ENCODE data around the gene ZNF574. TPM values are rescaled to one million over a fixed set of nuclear protein-coding genes. Genes with fewer than 3 reads are reported as not detected.

ZNF574 gene
- polyA plus RNA-seq, 3 donors, result 3.3 to 9.6 (median 4.9) TPM

DNA sequence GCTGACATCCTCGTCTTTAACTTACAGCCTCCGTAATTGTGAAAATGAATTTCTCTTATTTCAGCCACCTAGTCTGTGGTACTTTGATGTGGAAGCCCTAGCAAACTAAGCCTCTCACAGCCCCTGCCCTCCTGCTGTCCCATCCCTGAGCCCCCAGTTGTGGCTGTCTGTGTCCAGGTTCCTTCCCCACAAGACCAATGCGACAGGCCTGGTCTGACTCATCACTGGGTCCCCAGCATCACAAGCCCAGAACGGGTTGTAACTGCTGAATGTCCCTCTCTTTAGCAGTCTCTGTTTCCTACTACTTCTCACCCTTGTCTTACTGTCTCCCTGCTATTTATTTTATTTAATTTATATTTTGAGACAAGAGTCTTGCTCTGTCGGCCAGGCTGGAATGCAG is 50.6 kb downstream of the ZNF574 start:
- Histone ChIP-seq H3K9me3 (replicated peaks in 1 of 2; ENCODE audit: control insufficient read depth in 1 of 2, insufficient read depth in 1 of 2, low read length in 2 of 2) (no peaks in the 10 kb centered on the region), H3K4me1 (ENCODE audit: control insufficient read depth in 1 of 2, insufficient read depth in 2 of 2, low read length in 2 of 2) (peaks cover 95 to 100% of the 10 kb centered on the region in 2 donors), H3K36me3 (replicated peaks in 1 of 2; ENCODE audit: control insufficient read depth in 1 of 2, insufficient read depth in 2 of 2, low read length in 2 of 2) (peaks cover 4 to 38% of the 10 kb centered on the region in 2 donors), H3K9ac (ENCODE audit: insufficient read depth, low read length, poor library complexity, severe bottlenecking) (no peak overlapping the region), H3K27ac (ENCODE audit: low read depth in 1 of 2, low read length in 2 of 2) (peak overlapping the region in 1 of 2 donors; percentile 48), H3K27me3 (ENCODE audit: control insufficient read depth in 2 of 2, insufficient read depth in 2 of 2, low read length in 2 of 2) (no peaks in the 10 kb centered on the region), H4K20me1 (ENCODE audit: insufficient read depth, low read length) (peaks cover 69% of the 10 kb centered on the region), H2AFZ (ENCODE audit: insufficient read depth, low read depth, low read length, poor library complexity, severe bottlenecking) (no peak overlapping the region), H3K4me2 (replicated peaks; ENCODE audit: extremely low read depth, low read length, poor library complexity, severe bottlenecking) (peak overlapping the region; percentile 46), H3K79me2 (ENCODE audit: insufficient read depth, low read length) (peaks cover 97% of the 10 kb centered on the region), H3K4me3 (replicated peaks in 1 of 3; ENCODE audit: low read depth in 2 of 3, low read length in 3 of 3) (peak overlapping the region in 1 of 3 experiments; percentile 98)
- Mint-ChIP-seq H3K27ac (peak overlapping the region; percentile 1 to 82 (median 65)), H3K4me3 (peak overlapping the region in 1 of 2 donors; percentile 60), H3K27me3 (ENCODE audit: low read depth in 3 of 3) (peaks cover 0 to 5% (median 2%) of the 10 kb centered on the region in 3 donors), H3K36me3 (peaks cover 46 to 64% of the 10 kb centered on the region in 2 donors), H3K9me3 (no peaks in the 10 kb centered on the region), H3K4me1 (peaks cover 91% of the 10 kb centered on the region)
- WGBS (ENCODE audit: insufficient coverage), result 53% methylated on average over 3 of the region's 5 CpGs
- TF ChIP-seq, protein P1, sequence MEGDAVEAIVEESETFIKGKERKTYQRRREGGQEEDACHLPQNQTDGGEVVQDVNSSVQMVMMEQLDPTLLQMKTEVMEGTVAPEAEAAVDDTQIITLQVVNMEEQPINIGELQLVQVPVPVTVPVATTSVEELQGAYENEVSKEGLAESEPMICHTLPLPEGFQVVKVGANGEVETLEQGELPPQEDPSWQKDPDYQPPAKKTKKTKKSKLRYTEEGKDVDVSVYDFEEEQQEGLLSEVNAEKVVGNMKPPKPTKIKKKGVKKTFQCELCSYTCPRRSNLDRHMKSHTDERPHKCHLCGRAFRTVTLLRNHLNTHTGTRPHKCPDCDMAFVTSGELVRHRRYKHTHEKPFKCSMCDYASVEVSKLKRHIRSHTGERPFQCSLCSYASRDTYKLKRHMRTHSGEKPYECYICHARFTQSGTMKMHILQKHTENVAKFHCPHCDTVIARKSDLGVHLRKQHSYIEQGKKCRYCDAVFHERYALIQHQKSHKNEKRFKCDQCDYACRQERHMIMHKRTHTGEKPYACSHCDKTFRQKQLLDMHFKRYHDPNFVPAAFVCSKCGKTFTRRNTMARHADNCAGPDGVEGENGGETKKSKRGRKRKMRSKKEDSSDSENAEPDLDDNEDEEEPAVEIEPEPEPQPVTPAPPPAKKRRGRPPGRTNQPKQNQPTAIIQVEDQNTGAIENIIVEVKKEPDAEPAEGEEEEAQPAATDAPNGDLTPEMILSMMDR (IDR thresholded peaks at IDR 0.05), result no peak
- peak in 2 of 3 donors; percentile 54 to 71 for DNase-seq
- intact Hi-C loops (cut with micrococcal nuclease), result loop anchor here in 1 of 2 donors (10.0 kb wide), 1 partner anchor 268 kb away; the partner anchor contains the start of gene CNFN

DNA sequence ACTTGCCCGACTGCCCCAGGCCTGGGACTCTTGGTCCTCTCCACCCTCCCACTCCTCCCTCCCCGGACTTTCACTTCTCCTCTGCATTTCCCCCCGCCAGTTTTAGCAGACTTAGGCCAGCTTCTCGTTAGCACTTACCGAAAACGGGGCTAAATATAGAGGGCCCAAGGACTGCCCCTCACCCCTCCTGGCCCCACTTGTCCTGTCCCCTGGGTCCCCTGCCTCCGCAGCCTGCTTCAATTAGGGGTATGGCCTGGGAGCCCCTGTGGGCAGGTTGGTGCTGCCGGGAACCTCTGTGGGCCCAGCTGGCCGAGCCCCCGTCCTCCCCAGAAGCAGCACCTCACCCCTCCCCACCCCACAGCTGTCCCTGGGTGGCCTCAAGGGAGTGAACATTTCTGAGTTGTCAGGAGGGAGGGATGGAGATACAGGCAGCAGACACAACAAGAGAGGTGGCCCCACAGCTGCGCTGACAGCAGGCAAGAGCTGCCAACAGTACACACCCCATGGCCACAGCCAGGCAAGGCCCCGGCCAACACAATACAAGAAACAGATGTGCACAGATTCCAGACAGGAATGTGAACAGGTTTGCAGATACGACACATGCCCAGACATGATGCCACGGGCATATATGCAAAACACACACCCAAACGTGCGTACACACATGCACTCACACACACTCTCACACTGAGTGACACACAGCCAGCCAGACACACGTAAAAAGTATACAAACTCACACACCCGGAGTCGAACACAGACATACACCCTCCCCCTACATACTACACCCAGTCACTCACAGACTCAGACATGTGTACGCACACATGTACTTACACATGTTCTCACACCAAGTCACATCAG is 53.7 kb downstream of the ZNF574 start:
- Histone ChIP-seq H3K79me2 (ENCODE audit: insufficient read depth, low read length) (peaks cover 83% of the 10 kb centered on the region), H3K4me3 (replicated peaks in 1 of 3; ENCODE audit: low read depth in 2 of 3, low read length in 3 of 3) (peak overlapping the region; percentile 86 to 98 (median 97)), H3K9ac (ENCODE audit: insufficient read depth, low read length, poor library complexity, severe bottlenecking) (peak overlapping the region; percentile 76), H3K9me3 (replicated peaks in 1 of 2; ENCODE audit: control insufficient read depth in 1 of 2, insufficient read depth in 1 of 2, low read length in 2 of 2) (no peaks in the 10 kb centered on the region), H3K4me2 (replicated peaks; ENCODE audit: extremely low read depth, low read length, poor library complexity, severe bottlenecking) (peak overlapping the region; percentile 94), H3K4me1 (ENCODE audit: control insufficient read depth in 1 of 2, insufficient read depth in 2 of 2, low read length in 2 of 2) (peaks cover 79 to 98% of the 10 kb centered on the region in 2 donors), H3K27me3 (ENCODE audit: control insufficient read depth in 2 of 2, insufficient read depth in 2 of 2, low read length in 2 of 2) (no peaks in the 10 kb centered on the region), H3K36me3 (replicated peaks in 1 of 2; ENCODE audit: control insufficient read depth in 1 of 2, insufficient read depth in 2 of 2, low read length in 2 of 2) (peaks cover 4 to 15% of the 10 kb centered on the region in 2 donors), H2AFZ (ENCODE audit: insufficient read depth, low read depth, low read length, poor library complexity, severe bottlenecking) (peak overlapping the region; percentile 41), H3K27ac (ENCODE audit: low read depth in 1 of 2, low read length in 2 of 2) (peak overlapping the region; percentile 85 to 89), H4K20me1 (ENCODE audit: insufficient read depth, low read length) (peaks cover 89% of the 10 kb centered on the region)
- Mint-ChIP-seq H3K36me3 (peaks cover 34 to 49% of the 10 kb centered on the region in 2 donors), H3K4me1 (peaks cover 83% of the 10 kb centered on the region), H3K9me3 (no peaks in the 10 kb centered on the region), H3K4me3 (peak overlapping the region; percentile 98 to 99), H3K27ac (peak overlapping the region; percentile 83 to 96 (median 92)), H3K27me3 (ENCODE audit: low read depth in 3 of 3) (peaks cover 0 to 6% (median 2%) of the 10 kb centered on the region in 3 donors)
- TF ChIP-seq, protein P1 (IDR thresholded peaks at IDR 0.05), result no peak
- intact Hi-C loops (cut with micrococcal nuclease), result loop anchor here (5.0 to 10.0 kb wide), 7 partner anchors 68 to 265 kb away; partner anchors contain the start of genes CNFN (in 1 of the 2), GSK3A (in 1 of the 2) and MEGF8 (in 1 of the 2)
- peak; percentile 64 to 74 (median 72) for DNase-seq
- whole genome bisulfite sequencing (ENCODE audit: insufficient coverage), result 16% methylated on average over 17 of the region's 20 CpGs

All from CD14-positive monocyte (primary cell).